ENCODE results near the gene MTA1.

MTA1 gene

DNA sequence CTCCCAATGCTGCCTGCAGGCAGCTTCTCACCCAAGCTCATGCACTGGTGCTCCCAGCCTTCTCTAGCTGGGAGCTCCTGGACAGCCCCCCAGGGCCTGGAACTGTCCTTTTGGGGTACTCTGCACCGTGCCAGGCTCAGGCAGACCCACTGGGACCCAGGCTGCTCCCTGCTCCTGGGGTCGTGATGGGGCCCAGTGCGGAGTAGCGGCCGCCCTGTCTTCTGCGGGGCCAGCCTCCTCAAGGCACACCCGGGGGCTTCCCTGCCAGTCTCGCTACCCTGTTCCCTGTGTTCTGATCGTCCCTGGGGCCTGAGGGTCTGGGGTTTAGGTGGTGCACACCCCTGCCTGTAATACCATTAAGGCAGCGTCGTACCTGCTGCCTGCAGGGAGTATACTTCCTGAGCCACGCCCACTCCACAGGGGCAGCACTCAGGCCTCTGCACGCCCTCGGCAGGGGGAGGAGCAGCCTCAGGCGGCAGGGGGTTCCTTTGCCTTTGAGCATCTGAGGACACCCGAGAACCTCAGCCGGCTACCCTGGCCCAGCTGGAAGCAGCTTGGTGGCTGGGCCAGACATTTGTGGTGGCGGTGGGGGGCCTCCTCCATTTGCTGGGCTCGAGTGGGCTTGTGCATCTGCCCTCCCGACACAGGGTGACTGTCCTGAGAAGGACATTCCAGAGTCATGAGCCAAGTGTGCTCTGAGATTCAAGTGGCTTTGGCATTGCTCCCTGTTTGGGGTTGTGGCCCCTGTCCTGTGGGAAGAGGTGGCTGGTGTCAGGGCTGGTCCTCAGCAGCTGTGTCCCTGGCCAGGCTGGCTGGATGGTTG is 45.8 kb downstream of the MTA1 start:
- no peak for DNase-seq (ENCODE audit: low read depth)

DNA sequence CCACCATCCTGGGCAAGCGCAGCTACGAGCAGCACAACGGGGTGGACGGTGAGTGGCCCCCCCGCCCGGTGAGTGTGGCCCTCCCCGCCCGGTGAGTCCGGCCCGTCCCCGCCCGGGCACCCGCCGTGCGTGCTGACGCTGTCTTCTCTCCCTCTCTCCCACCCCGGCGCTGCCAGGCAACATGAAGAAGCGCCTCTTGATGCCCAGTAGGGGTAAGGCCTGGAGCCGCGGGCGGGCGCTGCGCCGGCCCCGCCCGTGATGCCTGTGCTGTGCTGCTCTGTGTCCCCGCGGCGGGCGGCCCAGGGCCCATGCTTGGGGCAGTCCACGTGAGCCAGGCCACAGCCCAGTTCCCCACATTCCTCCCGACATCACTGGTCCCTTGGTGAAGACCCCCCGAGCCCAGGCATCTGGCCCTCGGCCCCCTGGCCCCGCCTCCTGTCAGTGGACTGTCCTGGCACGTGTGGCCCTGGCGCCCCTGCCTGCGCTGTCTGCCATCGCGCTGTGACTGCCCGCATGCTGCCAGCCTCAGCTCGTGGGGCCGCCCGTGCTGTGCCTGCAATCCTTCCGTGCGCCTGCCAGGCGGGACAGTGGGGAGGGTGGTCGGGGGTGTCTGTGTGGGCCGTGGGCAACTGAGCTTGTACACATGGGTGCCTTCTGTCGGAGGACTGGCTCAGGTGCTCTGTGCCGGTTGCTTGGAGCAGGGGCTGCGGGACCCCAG is 47.1 kb downstream of the MTA1 start:
- DNase-seq (ENCODE audit: low read depth) = no peak

- no peak for DNase-seq (ENCODE audit: low read depth)
These were observed 47.8 kb downstream of the MTA1 start for GRCh38 chr14:105467249-105467941.

- no peak for DNase-seq (ENCODE audit: low read depth)
These were observed 48.4 kb downstream of the MTA1 start for GRCh38 chr14:105467942-105468471.

DNA sequence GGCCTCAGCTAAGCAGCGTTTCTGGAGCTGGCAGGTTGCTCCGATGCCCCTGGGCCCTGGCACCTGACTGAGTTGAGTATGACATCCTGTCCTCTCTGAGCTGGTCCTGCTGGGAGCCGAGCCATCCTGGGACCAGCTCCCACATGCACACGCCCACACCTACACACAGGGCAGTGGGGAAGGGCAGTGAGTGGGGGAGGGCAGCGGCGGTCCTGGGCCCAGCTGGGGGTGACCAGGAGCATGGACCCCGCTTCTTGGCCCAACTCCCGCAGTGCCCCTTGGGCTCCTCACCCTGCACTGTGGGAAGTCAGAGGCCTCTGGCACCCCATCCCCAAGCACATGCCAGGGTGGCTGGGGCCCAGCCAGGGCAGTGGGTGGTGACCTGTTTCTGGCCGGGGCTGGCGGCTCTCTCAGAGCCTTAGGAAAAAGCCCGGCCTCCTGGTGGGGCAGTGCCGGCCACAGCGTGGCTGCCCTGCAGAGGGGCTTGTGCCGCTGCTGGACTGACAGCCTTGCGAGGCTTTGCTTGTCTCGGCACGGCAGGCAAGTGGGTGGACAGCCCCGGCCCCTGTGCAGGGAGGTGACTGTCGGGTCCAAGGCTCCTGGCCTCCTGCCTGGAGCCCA is 49.1 kb downstream of the MTA1 start:
- DNase-seq (ENCODE audit: low read depth) = no peak

GRCh38 chr14:105469456-105470349 is 50.1 kb downstream of the MTA1 start:
- no peak for DNase-seq (ENCODE audit: low read depth)

- DNase-seq (ENCODE audit: low read depth) = no peak
These were observed 51.0 kb downstream of the MTA1 start for GRCh38 chr14:105470350-105471296.

DNA sequence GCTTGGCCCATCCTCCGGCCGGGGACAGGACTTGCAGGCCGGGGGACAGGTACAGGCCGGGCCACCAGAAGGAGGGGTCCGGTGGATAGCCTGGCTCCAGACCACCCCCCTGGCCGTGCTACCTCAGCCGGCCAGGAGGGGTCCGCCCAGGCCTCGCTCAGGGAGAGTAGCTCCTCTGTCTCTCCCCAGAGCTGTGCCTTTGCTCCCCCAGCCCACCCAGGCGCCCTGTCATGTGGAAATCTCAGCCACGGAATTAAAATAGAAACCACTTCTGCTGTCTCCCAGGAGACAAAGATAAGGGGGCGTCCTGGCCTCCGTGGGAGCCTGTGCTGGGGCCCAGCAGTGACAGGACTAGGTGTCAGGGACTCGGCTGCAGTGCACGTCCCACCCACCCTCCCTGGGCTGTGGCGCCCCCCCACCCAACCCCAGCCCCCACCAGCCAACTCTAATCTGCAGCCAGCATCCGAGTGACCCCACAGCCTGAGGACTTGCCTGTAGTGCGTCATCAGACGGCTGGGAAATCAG is 51.7 kb downstream of the MTA1 start:
- DNase-seq (ENCODE audit: low read depth) = no peak

GRCh38 chr14:105471823-105472485 is 52.3 kb downstream of the MTA1 start:
- DNase-seq (ENCODE audit: low read depth) = no peak

DNA sequence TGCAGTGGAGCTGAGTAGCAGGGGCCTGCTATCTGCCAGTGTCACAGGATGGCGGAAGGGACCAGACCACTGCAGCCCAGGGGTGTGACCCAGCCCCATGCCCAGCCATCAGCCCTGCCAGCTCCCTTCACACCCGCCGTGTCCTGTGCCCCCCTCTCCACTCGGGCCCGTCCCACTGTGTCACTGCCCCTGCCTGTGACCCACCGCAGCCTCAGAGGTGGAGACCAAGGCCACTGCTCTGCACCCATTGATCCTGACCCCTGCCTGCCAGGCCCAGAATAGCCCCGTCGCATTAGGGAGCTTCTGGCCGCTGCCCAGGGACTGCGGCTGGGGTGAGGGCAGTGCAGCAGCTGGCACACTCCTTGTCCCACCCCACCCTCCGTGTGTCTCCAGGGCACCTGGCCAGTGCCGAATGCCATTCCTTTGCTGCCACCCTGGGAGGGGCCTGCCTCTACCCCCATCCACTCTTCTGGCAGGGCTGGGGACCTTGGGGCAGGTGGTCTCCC is 52.9 kb downstream of the MTA1 start:
- no peak for DNase-seq (ENCODE audit: low read depth)

DNA sequence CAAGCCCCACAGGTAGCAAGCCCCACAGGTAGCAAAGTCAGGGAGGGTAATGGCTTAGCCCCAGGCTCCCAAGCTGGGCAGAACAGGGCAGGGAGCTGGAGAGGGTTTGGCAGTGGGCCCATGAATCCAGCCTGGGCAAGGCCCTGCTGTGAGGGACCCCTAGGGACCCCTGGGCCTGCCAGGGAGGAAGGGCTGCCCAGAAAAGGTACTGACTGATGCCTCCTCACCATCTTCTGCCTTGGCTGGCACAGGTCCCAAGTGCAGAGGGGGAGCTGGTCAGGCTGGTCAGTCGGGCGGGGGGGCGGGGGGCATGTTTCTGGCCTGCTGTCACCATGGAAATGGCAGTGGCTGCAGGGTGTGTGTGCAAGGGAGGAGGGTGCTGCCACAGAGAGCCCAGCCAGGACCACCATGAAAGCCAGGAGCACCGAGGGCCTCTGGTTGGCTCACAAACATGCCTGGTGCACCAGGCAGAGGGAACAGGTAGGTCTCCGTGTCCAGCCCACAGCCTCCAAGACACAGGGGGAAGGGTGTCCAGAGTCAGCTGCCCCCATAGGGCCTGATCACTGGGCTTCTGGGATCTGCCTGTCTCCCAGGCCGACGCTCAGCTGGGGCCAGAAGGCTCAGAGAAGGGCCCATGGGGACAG is 53.5 kb downstream of the MTA1 start:
- DNase-seq (ENCODE audit: low read depth) = no peak

DNA sequence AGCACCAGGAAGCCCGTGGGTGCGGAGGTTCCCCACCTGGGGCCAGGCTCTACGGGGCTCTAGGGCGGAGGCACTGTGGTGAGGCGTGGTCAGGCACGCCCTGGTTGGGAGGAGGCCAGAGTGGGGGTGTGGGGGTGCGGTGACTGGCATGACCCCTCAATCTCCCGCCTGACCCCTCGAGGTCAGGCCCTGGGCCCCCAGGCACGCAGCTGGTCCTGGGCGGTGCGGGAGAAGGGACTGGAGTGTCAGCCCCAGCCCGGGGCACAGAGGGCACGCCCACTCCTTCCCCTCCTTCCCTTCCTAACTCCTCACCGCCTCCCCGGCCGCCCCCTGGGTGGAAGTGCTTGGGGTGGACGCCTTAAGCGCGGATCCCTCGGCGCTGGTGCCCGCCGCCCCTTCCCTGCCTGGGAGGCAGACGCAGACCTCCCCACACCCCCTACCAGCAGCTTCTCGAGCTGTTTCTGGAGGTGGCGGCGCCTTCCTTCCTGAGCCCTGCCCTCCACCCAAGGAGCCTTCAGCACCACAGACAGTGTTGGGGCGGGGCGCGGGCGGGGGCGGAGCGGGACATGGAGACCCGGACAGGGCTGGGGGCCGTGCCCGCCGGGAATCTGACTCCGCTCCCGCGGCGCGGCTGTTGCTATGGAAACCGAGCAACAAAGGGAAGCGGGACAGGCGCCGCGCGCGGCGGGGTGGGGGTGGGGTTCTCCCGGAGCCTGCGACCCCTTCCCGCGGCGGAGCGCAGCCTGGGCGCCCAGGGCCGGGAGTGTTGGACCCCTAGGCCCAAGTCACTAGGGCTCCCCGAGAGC is 54.3 kb downstream of the MTA1 start:
- DNase-seq (ENCODE audit: low read depth) = peak; percentile 48

GRCh38 chr14:105474483-105475268 is 55.0 kb downstream of the MTA1 start, which contains the start of gene CRIP2:
CRIP2 (plus strand) TSS chr14:105474821; CDS start chr14:105474863, 42 bp downstream.
- no peak for DNase-seq (ENCODE audit: low read depth)

GRCh38 chr14:105475269-105476096 is 55.9 kb downstream of the MTA1 start:
- no peak for DNase-seq (ENCODE audit: low read depth)

GRCh38 chr14:105476097-105476830 is 56.6 kb downstream of the MTA1 start:
- no peak for DNase-seq (ENCODE audit: low read depth)
